MCF 10A (cell line): Measurements from ENCODE around the gene DRAM1. TPM values are rescaled to one million over a fixed set of nuclear protein-coding genes. Genes with fewer than 3 reads are reported as not detected.

Source experiments
- BruUV-seq: library from RNA; stranded (reverse); fragments of 400-500 nt; replicated peaks from 2 replicates; lab custom pipeline; 2021; lab: Mats Ljungman, UMichigan
- CTCF ChIA-PET: fragments of 300-600 bp; sonication (Branson Sonifier 250); formaldehyde crosslinking; extraction: SDS; loops from one replicate; lab custom pipeline; 2021; ENCODE audit warnings: antibody characterized with exemption, inconsistent platforms; lab: Yijun Ruan, JAX
- POLR2A ChIA-PET: fragments of 300-600, 350-650 bp; sonication (Branson Sonifier 250); formaldehyde crosslinking; extraction: SDS; loops from one replicate; lab custom pipeline; 2020; ENCODE audit warnings: antibody characterized with exemption, inconsistent platforms; lab: Yijun Ruan, JAX
- DNase-seq: peaks from one replicate; pipeline ENCODE4 v3.0.0-alpha.2; 2018; ENCODE audit not compliant: unreplicated experiment
- H3K27ac Mint-ChIP-seq: one replicate; pipeline ENCODE4 v1.8.0; 2022; ENCODE audit warnings: mild to moderate bottlenecking, low read depth, mixed read lengths; ENCODE audit not compliant: unreplicated experiment
- H3K27me3 Mint-ChIP-seq: one replicate; pipeline ENCODE4 v1.8.0; 2022; ENCODE audit warnings: mixed read lengths; ENCODE audit not compliant: insufficient read depth, unreplicated experiment
- H3K36me3 Mint-ChIP-seq: one replicate; pipeline ENCODE4 v1.8.0; 2022; ENCODE audit warnings: mild to moderate bottlenecking, moderate library complexity, mixed read lengths; ENCODE audit not compliant: insufficient read depth, unreplicated experiment
- H3K4me1 Mint-ChIP-seq: one replicate; pipeline ENCODE4 v1.8.0; 2022; ENCODE audit warnings: mixed read lengths; ENCODE audit not compliant: insufficient read depth, unreplicated experiment
- H3K4me3 Mint-ChIP-seq: one replicate; pipeline ENCODE4 v1.8.0; 2022; ENCODE audit warnings: mild to moderate bottlenecking, moderate library complexity, mixed read lengths; ENCODE audit not compliant: unreplicated experiment
- H3K9me3 Mint-ChIP-seq: one replicate; pipeline ENCODE4 v1.8.0; 2022; ENCODE audit warnings: mixed read lengths; ENCODE audit not compliant: unreplicated experiment
- intact Hi-C: fragments of 100-400 bp; cut with micrococcal nuclease; formaldehyde crosslinking; loops from 2 replicates; pipeline ENCODE4 v1.14.1; 2022
- total RNA-seq: library from RNA; stranded (reverse); gene quantifications from 2 replicates; pipeline ENCODE4 v1.2.3, GENCODE V29; 2022
- TF ChIP-seq, protein P1 (sequence below): fragments of 200-600 bp; IDR thresholded peaks from one replicate; pipeline ENCODE4 v1.8.0; 2022; ENCODE audit warnings: antibody characterized with exemption, mild to moderate bottlenecking; ENCODE audit not compliant: unreplicated experiment

Gene DRAM1
- total RNA-seq, 1 experiment from 2014 or later, result 8.7 TPM

GRCh38 chr12:101929365-101930041 lies 52.1 kb downstream of the DRAM1 start:
- ChIA-PET POLR2A (no interaction called here), CTCF (interaction anchor here (0.7 to 2.5 kb wide), 2 partner anchors 9 to 12 kb away, joined by 3 to 7 read pairs; no protein-coding TSS in a partner anchor)
- peaks cover 5% of the 10 kb centered on the region for H3K36me3 Mint-ChIP-seq
- no peak overlapping the region for H3K4me3 Mint-ChIP-seq
- no peaks in the 10 kb centered on the region for H3K9me3 Mint-ChIP-seq
- no peaks in the 10 kb centered on the region for H3K27me3 Mint-ChIP-seq
- no TSS peak for BruUV-seq
- H3K4me1 Mint-ChIP-seq, result peaks cover 6% of the 10 kb centered on the region
- TF ChIP-seq, protein P1, sequence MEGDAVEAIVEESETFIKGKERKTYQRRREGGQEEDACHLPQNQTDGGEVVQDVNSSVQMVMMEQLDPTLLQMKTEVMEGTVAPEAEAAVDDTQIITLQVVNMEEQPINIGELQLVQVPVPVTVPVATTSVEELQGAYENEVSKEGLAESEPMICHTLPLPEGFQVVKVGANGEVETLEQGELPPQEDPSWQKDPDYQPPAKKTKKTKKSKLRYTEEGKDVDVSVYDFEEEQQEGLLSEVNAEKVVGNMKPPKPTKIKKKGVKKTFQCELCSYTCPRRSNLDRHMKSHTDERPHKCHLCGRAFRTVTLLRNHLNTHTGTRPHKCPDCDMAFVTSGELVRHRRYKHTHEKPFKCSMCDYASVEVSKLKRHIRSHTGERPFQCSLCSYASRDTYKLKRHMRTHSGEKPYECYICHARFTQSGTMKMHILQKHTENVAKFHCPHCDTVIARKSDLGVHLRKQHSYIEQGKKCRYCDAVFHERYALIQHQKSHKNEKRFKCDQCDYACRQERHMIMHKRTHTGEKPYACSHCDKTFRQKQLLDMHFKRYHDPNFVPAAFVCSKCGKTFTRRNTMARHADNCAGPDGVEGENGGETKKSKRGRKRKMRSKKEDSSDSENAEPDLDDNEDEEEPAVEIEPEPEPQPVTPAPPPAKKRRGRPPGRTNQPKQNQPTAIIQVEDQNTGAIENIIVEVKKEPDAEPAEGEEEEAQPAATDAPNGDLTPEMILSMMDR, result no peak
- H3K27ac Mint-ChIP-seq, result no peak overlapping the region
- intact Hi-C loops, result loop anchor here (10.0 kb wide), 1 partner anchor 135 kb away; the partner anchor contains the start of gene WASHC3
- no peak for DNase-seq

- ChIA-PET CTCF (interaction anchor here (1.2 kb wide), 1 partner anchor 159 kb away, joined by 3 read pairs; no protein-coding TSS in a partner anchor), POLR2A (interaction anchor here (0.5 kb wide), 1 partner anchor 35 kb away, joined by 3 read pairs; no protein-coding TSS in a partner anchor)
- no peak for DNase-seq
- Mint-ChIP-seq H3K27me3 (no peaks in the 10 kb centered on the region), H3K27ac (no peak overlapping the region), H3K36me3 (peaks cover 5% of the 10 kb centered on the region), H3K9me3 (no peaks in the 10 kb centered on the region), H3K4me1 (peaks cover 20% of the 10 kb centered on the region), H3K4me3 (no peak overlapping the region)
- TF ChIP-seq, protein P1, result no peak
- BruUV-seq, result no TSS peak
- intact Hi-C loops, result loop anchor here (10.0 kb wide), 1 partner anchor 133 kb away; the partner anchor contains the start of gene WASHC3
These were observed 54.3 kb downstream of the DRAM1 start for GRCh38 chr12:101931498-101932326.

DNA sequence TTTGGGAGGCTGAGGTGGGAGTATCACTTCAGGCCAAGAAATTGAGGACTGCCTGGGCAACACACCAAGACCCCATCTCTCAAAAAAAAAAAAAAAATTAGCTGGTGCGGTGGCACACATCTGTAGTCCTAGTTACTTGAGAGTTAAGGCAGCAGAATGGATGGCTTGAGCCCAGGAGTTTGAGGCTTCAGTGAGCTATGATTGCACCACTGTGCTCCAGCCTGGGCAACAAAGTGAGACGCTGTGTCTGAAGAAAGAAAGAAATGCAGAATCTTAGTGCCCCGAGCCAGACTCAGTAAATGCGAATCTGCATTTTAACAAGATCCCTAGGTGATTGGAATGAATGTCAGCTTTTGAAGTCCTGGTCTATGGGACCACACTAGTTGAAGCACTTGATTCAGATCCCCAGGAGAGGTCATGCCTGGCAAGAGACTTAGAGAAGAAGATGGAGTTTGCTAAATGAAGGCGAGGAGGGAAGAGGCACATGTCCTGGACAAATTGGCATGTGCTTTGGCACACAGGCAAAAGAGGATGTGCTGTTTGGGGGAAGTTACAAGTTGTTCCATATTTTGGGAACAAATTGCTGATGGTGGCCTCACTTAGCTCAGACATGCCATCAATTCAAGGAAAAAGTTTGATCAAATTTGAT lies 56.6 kb downstream of the DRAM1 start:
- ChIA-PET POLR2A (interaction anchor here (0.7 to 0.9 kb wide), 3 partner anchors 17 to 271 kb away, joined by 3 to 5 read pairs (median 3); no protein-coding TSS in a partner anchor), CTCF (interaction anchor here (0.6 kb wide), 3 partner anchors 509 to 820 kb away, joined by 3 to 4 read pairs (median 3); no protein-coding TSS in a partner anchor)
- TF ChIP-seq, protein P1, result no peak
- no peak for DNase-seq
- Mint-ChIP-seq H3K4me1 (peaks cover 25% of the 10 kb centered on the region), H3K9me3 (no peaks in the 10 kb centered on the region), H3K27me3 (no peaks in the 10 kb centered on the region), H3K27ac (no peak overlapping the region), H3K36me3 (peaks cover 5% of the 10 kb centered on the region), H3K4me3 (no peak overlapping the region)
- intact Hi-C loops, result loop anchor here (10.0 kb wide), 1 partner anchor 131 kb away; the partner anchor contains the start of gene WASHC3
- no TSS peak for BruUV-seq
